ENCODE data around the gene NWD2.

GRCh38 chr4:37476256-37476655 is 231.7 kb downstream of the NWD2 start:
- TF ChIP-seq EZH2 (IDR thresholded peaks at IDR 0.05; ENCODE audit: borderline replicate concordance) (no peak), CTCF (IDR thresholded peaks at IDR 0.05; ENCODE audit: poor library complexity) (no peak)
